Naive thymus-derived CD4-positive, alpha-beta T cell (primary cell): Measurements from ENCODE around the gene DLL4. TPM values are rescaled to one million over a fixed set of nuclear protein-coding genes. Genes with fewer than 3 reads are reported as not detected.

Source experiments
- ATAC-seq: fragments of 150-1000 bp; cut with Tn5 transposase; 2 replicates; pipeline ENCODE4 v1.10.0; 2021; ENCODE audit warnings: mild to moderate bottlenecking, moderate library complexity
- CTCF ChIA-PET: fragments of 350-600 bp; sonication (Branson Sonifier 250); formaldehyde crosslinking; loops from one replicate; lab custom pipeline; 2021; ENCODE audit warnings: antibody characterized with exemption; lab: Charles Lee
- POLR2A ChIA-PET: fragments of 350-600 bp; sonication (Branson Sonifier 250); formaldehyde crosslinking; loops from one replicate; lab custom pipeline; 2021; ENCODE audit warnings: antibody characterized with exemption, inconsistent platforms; lab: Charles Lee
- DNase-seq, 9 donors: peaks; one replicate each; pipeline versions ENCODE4 v3.0.0 to v3.0.0-alpha.2; 2020 to 2022; ENCODE audit warnings: mixed read lengths in 1 of 9
- H3K27ac ChIP-seq: one replicate; pipeline ENCODE4 v1.7.0; 2013; ENCODE audit warnings: mild to moderate bottlenecking, low read depth, low read length, moderate library complexity
- H3K27me3 ChIP-seq, 2 donors: one replicate each; pipeline ENCODE4 v1.7.0; 2013; ENCODE audit warnings: low read length in 2 of 2, mild to moderate bottlenecking in 2 of 2, moderate library complexity in 2 of 2; ENCODE audit not compliant: control insufficient read depth in 2 of 2, insufficient read depth in 2 of 2
- H3K36me3 ChIP-seq, 3 experiments: 1 replicate in 2 of 3; 2 replicates in 1 of 3; pipeline ENCODE4 v1.7.0; 2013; ENCODE audit warnings: low read length in 3 of 3, mild to moderate bottlenecking in 3 of 3, moderate library complexity in 1 of 3; ENCODE audit not compliant: insufficient read depth in 3 of 3, control insufficient read depth in 2 of 3
- H3K4me1 ChIP-seq, 2 donors: one replicate each; pipeline ENCODE4 v1.7.0; 2013; ENCODE audit warnings: low read length in 2 of 2, mild to moderate bottlenecking in 2 of 2, moderate library complexity in 1 of 2; ENCODE audit not compliant: control insufficient read depth in 2 of 2, insufficient read depth in 2 of 2
- H3K4me3 ChIP-seq: 2 replicates; pipeline ENCODE4 v1.7.0; 2013; ENCODE audit warnings: mild to moderate bottlenecking, low read length
- H3K9me3 ChIP-seq, 3 experiments: 1 replicate in 2 of 3; 2 replicates in 1 of 3; pipeline ENCODE4 v1.7.0; 2013; ENCODE audit warnings: low read length in 3 of 3; ENCODE audit not compliant: control insufficient read depth in 2 of 3
- H3K27ac Mint-ChIP-seq, 9 donors: one replicate each; pipeline ENCODE4 v1.8.0; 2020 to 2022; ENCODE audit warnings: mixed read lengths in 9 of 9, mild to moderate bottlenecking in 8 of 9, moderate library complexity in 5 of 9, inconsistent platforms in 2 of 9
- H3K27me3 Mint-ChIP-seq, 5 donors: one replicate each; pipeline ENCODE4 v1.8.0; 2021 to 2022; ENCODE audit warnings: mixed read lengths in 5 of 5, mild to moderate bottlenecking in 1 of 5
- H3K36me3 Mint-ChIP-seq, 5 donors: one replicate each; pipeline ENCODE4 v1.8.0; 2020 to 2022; ENCODE audit warnings: mixed read lengths in 5 of 5, mild to moderate bottlenecking in 3 of 5, inconsistent platforms in 1 of 5
- H3K4me1 Mint-ChIP-seq, 7 donors: one replicate each; pipeline ENCODE4 v1.8.0; 2020 to 2022; ENCODE audit warnings: mixed read lengths in 7 of 7, mild to moderate bottlenecking in 3 of 7, inconsistent platforms in 1 of 7
- H3K4me3 Mint-ChIP-seq, 10 donors: one replicate each; pipeline ENCODE4 v1.8.0; 2020 to 2022; ENCODE audit warnings: mild to moderate bottlenecking in 10 of 10, mixed read lengths in 10 of 10, moderate library complexity in 6 of 10, inconsistent platforms in 2 of 10
- H3K9me3 Mint-ChIP-seq, 11 donors: one replicate each; pipeline ENCODE4 v1.8.0; 2020 to 2022; ENCODE audit warnings: mixed read lengths in 11 of 11, mild to moderate bottlenecking in 4 of 11, inconsistent platforms in 1 of 11, moderate library complexity in 1 of 11
- intact Hi-C, 2 donors: fragments of 100-400 bp; cut with micrococcal nuclease; formaldehyde crosslinking; loops; one replicate each; pipeline ENCODE4 v1.15.1; 2023
- polyA plus RNA-seq, 2 donors: library from polyadenylated mRNA; unstranded; fragments of 300-500 nt; fragmentation: Illumina TruSeq; gene quantifications; one replicate each; pipeline ENCODE4 v1.2.3, GENCODE V29; 2021
- total RNA-seq, 6 experiments: library from RNA in 5 of 6; stranded (reverse) in 5 of 6; gene quantifications; 1 replicate in 5 of 6; 2 replicates in 1 of 6; pipeline ENCODE4 v1.2.3 and lab custom pipeline; 2021 to 2026

Gene DLL4
- total and polyA plus RNA-seq, 7 experiments from 2014 or later, result not detected

DNA sequence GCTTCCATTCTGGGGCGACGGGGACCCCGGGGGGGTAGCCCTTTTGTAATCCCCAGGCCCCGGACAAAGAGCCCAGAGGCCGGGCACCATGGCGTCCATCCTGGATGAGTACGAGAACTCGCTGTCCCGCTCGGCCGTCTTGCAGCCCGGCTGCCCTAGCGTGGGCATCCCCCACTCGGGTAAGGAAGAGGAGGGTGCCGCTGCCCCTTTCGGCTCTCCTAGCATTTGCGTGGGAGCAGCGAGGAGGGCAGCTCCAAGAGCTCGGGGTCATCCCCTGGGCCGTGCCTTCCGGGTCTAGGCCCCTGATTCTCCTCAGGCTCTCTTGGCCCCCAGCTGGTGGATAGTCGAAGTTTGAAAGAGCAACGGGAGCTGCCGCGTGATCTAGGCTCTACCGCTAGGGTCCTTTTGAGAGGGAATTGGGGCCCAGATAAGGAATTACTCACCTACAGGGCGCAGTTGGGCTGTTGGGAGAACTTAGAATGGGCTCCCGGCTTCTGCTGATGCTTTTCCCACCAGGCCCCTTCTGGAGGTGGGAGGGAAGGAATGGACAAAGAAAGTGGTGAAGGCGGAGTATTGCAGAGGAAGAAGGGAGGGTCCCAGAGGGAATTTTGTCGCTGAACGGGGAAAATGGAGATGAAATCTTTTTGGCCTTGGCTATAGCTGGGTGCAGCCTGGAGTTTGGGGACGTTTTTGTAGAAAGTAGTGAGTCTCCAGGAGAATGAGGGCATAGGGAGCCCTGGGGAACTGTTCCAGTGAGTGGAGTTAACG, 34.3 kb upstream of the DLL4 start:
- Histone ChIP-seq H3K4me3 (peak overlapping the region; percentile 94), H3K9me3 (no peaks in the 10 kb centered on the region), H3K36me3 (peaks cover 0 to 28% (median 0%) of the 10 kb centered on the region in 3 experiments), H3K27ac (peak overlapping the region; percentile 83), H3K4me1 (peaks cover 17 to 18% of the 10 kb centered on the region in 2 donors), H3K27me3 (no peaks in the 10 kb centered on the region)
- Mint-ChIP-seq H3K36me3 (peaks cover 0 to 16% (median 0%) of the 10 kb centered on the region in 5 donors), H3K27me3 (peaks cover 0 to 7% (median 0%) of the 10 kb centered on the region in 5 donors), H3K4me1 (peaks cover 30 to 47% (median 37%) of the 10 kb centered on the region in 7 donors), H3K4me3 (peak overlapping the region; percentile 96 to 99 (median 98)), H3K27ac (peak overlapping the region; percentile 87 to 98 (median 96)), H3K9me3 (no peaks in the 10 kb centered on the region)
- ChIA-PET CTCF (interaction anchor here (0.6 to 5.5 kb wide), 17 partner anchors 9 to 765 kb away, joined by 3 to 101 read pairs (median 5); partner anchors contain the start of genes CHAC1, CHP1, EXD1 and MGA), POLR2A (interaction anchor here (0.6 to 2.8 kb wide), 10 partner anchors 8 to 649 kb away, joined by 3 to 29 read pairs (median 4); partner anchors contain the start of genes CHP1, DNAJC17, INO80 and RAD51)
- peak; percentile 34 to 62 (median 56) for DNase-seq
- intact Hi-C loops, result loop anchor here (1.0 to 10.0 kb wide), 18 partner anchors 9 to 388 kb away; partner anchors contain the start of genes DNAJC17 (in 2 of the 2), RMDN3 (in 2 of the 2), ZFYVE19 (in 2 of the 2) and CCDC32 (in 1 of the 2)
- ATAC-seq, result peak; percentile 65

DNA sequence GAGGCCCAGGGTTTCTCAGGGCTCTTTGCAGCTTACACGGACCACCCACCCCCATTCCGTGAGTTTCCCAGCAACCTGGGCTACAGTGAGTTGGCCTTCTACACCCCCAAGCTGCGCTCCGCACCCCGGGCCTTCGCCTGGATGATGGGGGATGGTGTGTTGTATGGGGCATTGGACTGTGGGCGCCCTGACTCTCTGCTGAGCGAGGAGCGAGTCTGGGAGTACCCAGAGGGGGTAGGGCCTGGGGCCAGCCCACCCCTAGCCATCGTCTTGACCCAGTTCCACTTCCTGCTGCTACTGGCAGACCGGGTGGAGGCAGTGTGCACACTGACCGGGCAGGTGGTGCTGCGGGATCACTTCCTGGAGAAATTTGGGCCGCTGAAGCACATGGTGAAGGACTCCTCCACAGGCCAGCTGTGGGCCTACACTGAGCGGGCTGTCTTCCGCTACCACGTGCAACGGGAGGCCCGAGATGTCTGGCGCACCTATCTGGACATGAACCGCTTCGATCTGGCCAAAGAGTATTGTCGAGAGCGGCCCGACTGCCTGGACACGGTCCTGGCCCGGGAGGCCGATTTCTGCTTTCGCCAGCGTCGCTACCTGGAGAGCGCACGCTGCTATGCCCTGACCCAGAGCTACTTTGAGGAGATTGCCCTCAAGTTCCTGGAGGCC, 29.5 kb upstream of the DLL4 start:
- Histone ChIP-seq H3K27me3 (no peaks in the 10 kb centered on the region), H3K27ac (no peak overlapping the region), H3K9me3 (no peaks in the 10 kb centered on the region), H3K4me3 (no peak overlapping the region), H3K36me3 (peaks cover 0 to 61% (median 23%) of the 10 kb centered on the region in 3 experiments), H3K4me1 (peaks cover 11 to 12% of the 10 kb centered on the region in 2 donors)
- Mint-ChIP-seq H3K27ac (no peak overlapping the region), H3K9me3 (no peaks in the 10 kb centered on the region), H3K27me3 (no peaks in the 10 kb centered on the region), H3K4me3 (no peak overlapping the region), H3K36me3 (peaks cover 0 to 37% (median 5%) of the 10 kb centered on the region in 5 donors), H3K4me1 (peaks cover 32 to 52% (median 42%) of the 10 kb centered on the region in 7 donors)
- CTCF ChIA-PET, result interaction anchor here (1.0 to 1.1 kb wide), 2 partner anchors 41 to 433 kb away, joined by 3 read pairs; partner anchors contain the start of genes NUSAP1 and OIP5
- POLR2A ChIA-PET, result no interaction called here
- no peak for DNase-seq
- intact Hi-C loops, result loop anchor here (5.0 to 10.0 kb wide), 5 partner anchors 215 to 875 kb away; partner anchors contain the start of genes CCDC32 (in 1 of the 2), INO80 (in 1 of the 2), KNL1 (in 1 of the 2) and MAPKBP1 (in 1 of the 2)
- no peak for ATAC-seq

DNA sequence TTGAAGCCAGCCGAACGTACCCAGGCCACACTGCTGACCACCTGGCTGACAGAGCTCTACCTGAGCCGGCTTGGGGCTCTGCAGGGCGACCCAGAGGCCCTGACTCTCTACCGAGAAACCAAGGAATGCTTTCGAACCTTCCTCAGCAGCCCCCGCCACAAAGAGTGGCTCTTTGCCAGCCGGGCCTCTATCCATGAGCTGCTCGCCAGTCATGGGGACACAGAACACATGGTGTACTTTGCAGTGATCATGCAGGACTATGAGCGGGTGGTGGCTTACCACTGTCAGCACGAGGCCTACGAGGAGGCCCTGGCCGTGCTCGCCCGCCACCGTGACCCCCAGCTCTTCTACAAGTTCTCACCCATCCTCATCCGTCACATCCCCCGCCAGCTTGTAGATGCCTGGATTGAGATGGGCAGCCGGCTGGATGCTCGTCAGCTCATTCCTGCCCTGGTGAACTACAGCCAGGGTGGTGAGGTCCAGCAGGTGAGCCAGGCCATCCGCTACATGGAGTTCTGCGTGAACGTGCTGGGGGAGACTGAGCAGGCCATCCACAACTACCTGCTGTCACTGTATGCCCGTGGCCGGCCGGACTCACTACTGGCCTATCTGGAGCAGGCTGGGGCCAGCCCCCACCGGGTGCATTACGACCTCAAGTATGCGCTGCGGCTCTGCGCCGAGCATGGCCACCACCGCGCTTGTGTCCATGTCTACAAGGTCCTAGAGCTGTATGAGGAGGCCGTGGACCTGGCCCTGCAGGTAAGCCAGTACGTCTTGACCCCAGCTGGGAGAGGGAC, 28.7 kb upstream of the DLL4 start:
- Histone ChIP-seq H3K9me3 (no peaks in the 10 kb centered on the region), H3K4me3 (no peak overlapping the region), H3K36me3 (peaks cover 0 to 61% (median 23%) of the 10 kb centered on the region in 3 experiments), H3K27ac (no peak overlapping the region), H3K4me1 (peaks cover 5 to 6% of the 10 kb centered on the region in 2 donors), H3K27me3 (no peaks in the 10 kb centered on the region)
- Mint-ChIP-seq H3K4me3 (peak overlapping the region in 1 of 10 donors; percentile 25), H3K9me3 (no peaks in the 10 kb centered on the region), H3K36me3 (peaks cover 0 to 37% (median 5%) of the 10 kb centered on the region in 5 donors), H3K4me1 (peaks cover 25 to 45% (median 37%) of the 10 kb centered on the region in 7 donors), H3K27me3 (no peaks in the 10 kb centered on the region), H3K27ac (peak overlapping the region in 2 of 9 donors; percentile 3 to 21)
- CTCF ChIA-PET, result interaction anchor here (1.0 to 1.2 kb wide), 3 partner anchors 41 to 432 kb away, joined by 3 to 4 read pairs (median 3); partner anchors contain the start of genes NUSAP1 and OIP5
- POLR2A ChIA-PET, result interaction anchor here (1.0 to 1.4 kb wide), 2 partner anchors 45 to 205 kb away, joined by 3 read pairs; partner anchors contain the start of gene RAD51
- ATAC-seq (no peak), DNase-seq (no peak)
- intact Hi-C loops, result loop anchor here (5.0 to 10.0 kb wide), 3 partner anchors 214 to 874 kb away; partner anchors contain the start of genes INO80 (in 1 of the 2), MAPKBP1 (in 1 of the 2), NUSAP1 (in 1 of the 2) and OIP5 (in 1 of the 2)

DNA sequence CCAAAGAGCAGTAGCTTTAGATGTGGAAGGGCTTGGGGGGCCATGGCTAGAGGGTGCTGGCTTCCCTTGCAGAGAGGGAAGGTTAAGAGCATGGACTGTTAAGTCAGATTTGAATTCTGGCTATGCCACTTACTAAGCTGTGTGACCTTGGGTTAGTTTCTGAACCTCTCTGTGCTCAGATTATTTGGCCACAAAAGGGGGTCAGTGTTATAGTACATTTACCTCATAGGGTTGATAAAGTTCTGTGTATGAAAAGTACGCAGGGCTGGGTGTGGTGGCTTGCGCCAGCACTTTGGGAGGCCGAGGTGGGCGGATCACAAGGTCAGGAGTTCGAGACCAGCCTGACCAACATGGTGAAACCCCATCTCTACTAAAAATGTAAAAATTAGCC, 28.1 kb upstream of the DLL4 start:
- H3K27me3 ChIP-seq, result no peaks in the 10 kb centered on the region
- Mint-ChIP-seq H3K4me3 (peak overlapping the region in 1 of 10 donors; percentile 25), H3K27me3 (no peaks in the 10 kb centered on the region), H3K4me1 (peaks cover 19 to 43% (median 31%) of the 10 kb centered on the region in 7 donors), H3K9me3 (no peaks in the 10 kb centered on the region), H3K36me3 (peaks cover 0 to 37% (median 5%) of the 10 kb centered on the region in 5 donors), H3K27ac (peak overlapping the region in 2 of 9 donors; percentile 21 to 53)
- no peaks in the 10 kb centered on the region for H3K9me3 ChIP-seq
- DNase-seq (no peak), ATAC-seq (no peak)
- H3K4me3 ChIP-seq, result no peak overlapping the region
- no peak overlapping the region for H3K27ac ChIP-seq
- intact Hi-C loops, result loop anchor here (5.0 to 10.0 kb wide), 3 partner anchors 214 to 874 kb away; partner anchors contain the start of genes INO80 (in 1 of the 2), MAPKBP1 (in 1 of the 2), NUSAP1 (in 1 of the 2) and OIP5 (in 1 of the 2)
- POLR2A ChIA-PET, result interaction anchor here (1.0 to 1.4 kb wide), 2 partner anchors 45 to 206 kb away, joined by 3 read pairs; partner anchors contain the start of gene RAD51
- peaks cover 0 to under 1% of the 10 kb centered on the region in 2 donors for H3K4me1 ChIP-seq
- peaks cover 0 to 61% (median 23%) of the 10 kb centered on the region in 3 experiments for H3K36me3 ChIP-seq
- CTCF ChIA-PET, result interaction anchor here (1.2 to 2.0 kb wide), 2 partner anchors 44 to 285 kb away, joined by 4 to 6 read pairs; no protein-coding TSS in a partner anchor
